Astrocyte (in vitro differentiated cells and primary cell): ENCODE data around the gene UGT1A8.

Experiments used
- CTCF ChIP-seq: IDR thresholded peaks from 2 replicates; pipeline ENCODE4 v1.5.1; 2011; ENCODE audit warnings: low read depth, mild to moderate bottlenecking, inconsistent platforms, low read length, moderate library complexity; ENCODE audit not compliant: insufficient read depth
- EZH2 ChIP-seq: IDR thresholded peaks from 2 replicates; pipeline ENCODE4 v1.6.1; 2012; ENCODE audit warnings: mild to moderate bottlenecking, low read length, inconsistent platforms; ENCODE audit not compliant: insufficient read depth

DNA sequence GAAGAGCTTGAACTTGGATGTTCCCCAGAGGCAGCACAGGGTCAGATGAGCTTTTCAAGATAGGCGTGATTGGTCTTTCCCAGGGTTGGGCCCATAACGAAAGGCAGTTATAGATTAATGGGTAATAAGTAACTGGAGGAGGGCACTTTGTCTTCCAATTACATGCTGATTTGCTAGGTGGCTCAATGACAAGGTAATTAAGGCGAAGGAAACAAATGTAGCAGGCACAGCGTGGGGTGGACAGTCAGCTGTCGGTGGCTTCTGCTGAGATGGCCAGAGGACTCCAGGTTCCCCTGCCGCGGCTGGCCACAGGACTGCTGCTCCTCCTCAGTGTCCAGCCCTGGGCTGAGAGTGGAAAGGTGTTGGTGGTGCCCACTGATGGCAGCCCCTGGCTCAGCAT, 101.1 kb downstream of the UGT1A8 start, which contains the start of gene UGT1A4:
- no peak for TF ChIP-seq CTCF
- TF ChIP-seq EZH2 = no peak
